OCI-LY1 (cell line): ENCODE data around the gene EBF3.

Experiments used
- H2AFZ ChIP-seq: fragments of 200-600 bp; sonication (generic), shearing (Covaris generic); 2 replicates; pipeline ENCODE4 v1.6.0; 2014; ENCODE audit warnings: antibody characterized with exemption, mild to moderate bottlenecking, low read length
- H3F3A ChIP-seq: fragments of 200-600 bp; sonication (generic), shearing (Covaris generic); 2 replicates; pipeline ENCODE4 v1.6.0; 2014; ENCODE audit warnings: mild to moderate bottlenecking, antibody characterized with exemption, low read length, moderate library complexity; ENCODE audit not compliant: insufficient read depth
- H3K27ac ChIP-seq: fragments of 200-600 bp; sonication (generic); 2 replicates; pipeline ENCODE4 v1.5.1; 2014; ENCODE audit warnings: low read length, mixed run types, mild to moderate bottlenecking, low read depth; ENCODE audit not compliant: poor library complexity, severe bottlenecking
- H3K27me3 ChIP-seq: fragments of 200-600 bp; sonication (generic); 2 replicates; pipeline ENCODE4 v1.6.0; 2014; ENCODE audit warnings: antibody characterized with exemption, mild to moderate bottlenecking, low read length, moderate library complexity; ENCODE audit not compliant: insufficient read depth
- H3K36me3 ChIP-seq: fragments of 200-600 bp; sonication (generic); 2 replicates; pipeline ENCODE4 v1.6.1; 2014; ENCODE audit warnings: mild to moderate bottlenecking, antibody characterized with exemption, low read length, moderate library complexity, mixed read lengths; ENCODE audit not compliant: insufficient read depth
- H3K4me1 ChIP-seq: fragments of 200-600 bp; sonication (generic); 2 replicates; pipeline ENCODE4 v1.5.1; 2014; ENCODE audit warnings: mild to moderate bottlenecking, low read length, moderate library complexity; ENCODE audit not compliant: insufficient read depth, severe bottlenecking
- H3K4me2 ChIP-seq: fragments of 200-600 bp; sonication (generic), shearing (Covaris generic); 2 replicates; pipeline ENCODE4 v1.6.1; 2014; ENCODE audit warnings: low read length
- H3K4me3 ChIP-seq: fragments of 200-600 bp; sonication (generic); 2 replicates; pipeline ENCODE4 v1.5.1; 2014; ENCODE audit warnings: low read length, low read depth, mild to moderate bottlenecking, mixed read lengths; ENCODE audit not compliant: poor library complexity, severe bottlenecking
- H3K79me2 ChIP-seq: fragments of 200-600 bp; shearing (Covaris generic); 2 replicates; pipeline ENCODE4 v1.6.1; 2016; ENCODE audit warnings: mixed run types, low read length, mixed read lengths; ENCODE audit not compliant: insufficient read depth
- H3K9ac ChIP-seq: fragments of 200-600 bp; sonication (generic), shearing (Covaris generic); 2 replicates; pipeline ENCODE4 v1.6.1; 2014; ENCODE audit warnings: mild to moderate bottlenecking, low read length, mixed read lengths
- H3K9me2 ChIP-seq: fragments of 200-600 bp; sonication (generic), shearing (Covaris generic); 2 replicates; pipeline ENCODE4 v1.6.1; 2014; ENCODE audit warnings: low read depth, mild to moderate bottlenecking, low read length, mixed read lengths
- H3K9me3 ChIP-seq: fragments of 200-600 bp; shearing (Covaris generic); 2 replicates; pipeline ENCODE4 v1.6.1; 2014; ENCODE audit warnings: low read length, mixed read lengths
- H4K20me1 ChIP-seq: fragments of 200-600 bp; sonication (generic), shearing (Covaris generic); 2 replicates; pipeline ENCODE4 v1.6.0; 2016; ENCODE audit warnings: mild to moderate bottlenecking, low read length; ENCODE audit not compliant: insufficient read depth
- EZH2 ChIP-seq: fragments of 200-600 bp; sonication (generic), shearing (Covaris generic); IDR thresholded peaks from 2 replicates; pipeline ENCODE4 v1.8.0; 2017; ENCODE audit warnings: borderline replicate concordance, mixed run types, mild to moderate bottlenecking, antibody characterized with exemption, low read length, moderate library complexity, mixed read lengths
- TF ChIP-seq, protein P1 (sequence below): fragments of 200-600 bp; sonication (generic), shearing (Covaris generic); IDR thresholded peaks from 2 replicates; pipeline ENCODE4 v1.5.1; 2017; ENCODE audit warnings: mild to moderate bottlenecking, antibody characterized with exemption, low read length, moderate library complexity, mixed read lengths

EBF3 gene

DNA sequence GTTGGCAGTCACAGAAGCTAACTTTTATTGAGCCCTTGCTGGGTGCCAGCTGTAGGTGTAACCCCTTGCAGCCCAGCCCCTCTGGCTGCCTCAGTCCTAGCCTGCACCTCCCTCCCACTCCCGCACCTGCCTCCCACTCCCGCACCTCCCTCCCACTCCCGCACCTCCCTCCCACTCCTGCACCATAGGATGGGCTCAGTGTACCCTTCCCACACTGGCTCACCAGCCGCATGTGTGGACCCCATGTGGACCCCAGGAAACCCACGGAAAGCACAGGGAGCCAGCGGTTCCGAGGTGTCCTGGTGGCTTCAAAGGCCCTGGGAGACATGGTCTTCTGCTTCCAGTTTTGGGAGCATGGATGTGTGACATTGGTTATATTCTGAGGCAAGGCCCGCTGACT lies 132.9 kb downstream of the EBF3 start:
- Histone ChIP-seq H3K4me1 (no peaks in the 10 kb centered on the region), H3K9me3 (no peaks in the 10 kb centered on the region), H3K27ac (no peak overlapping the region), H3K36me3 (no peaks in the 10 kb centered on the region), H3K9me2 (no peaks in the 10 kb centered on the region), H3K27me3 (no peaks in the 10 kb centered on the region), H3K4me3 (no peak overlapping the region), H3F3A (no peaks in the 10 kb centered on the region), H4K20me1 (no peaks in the 10 kb centered on the region), H3K79me2 (no peaks in the 10 kb centered on the region), H2AFZ (no peak overlapping the region), H3K4me2 (no peak overlapping the region), H3K9ac (no peak overlapping the region)
- no peak for TF ChIP-seq EZH2
- TF ChIP-seq, protein P1, sequence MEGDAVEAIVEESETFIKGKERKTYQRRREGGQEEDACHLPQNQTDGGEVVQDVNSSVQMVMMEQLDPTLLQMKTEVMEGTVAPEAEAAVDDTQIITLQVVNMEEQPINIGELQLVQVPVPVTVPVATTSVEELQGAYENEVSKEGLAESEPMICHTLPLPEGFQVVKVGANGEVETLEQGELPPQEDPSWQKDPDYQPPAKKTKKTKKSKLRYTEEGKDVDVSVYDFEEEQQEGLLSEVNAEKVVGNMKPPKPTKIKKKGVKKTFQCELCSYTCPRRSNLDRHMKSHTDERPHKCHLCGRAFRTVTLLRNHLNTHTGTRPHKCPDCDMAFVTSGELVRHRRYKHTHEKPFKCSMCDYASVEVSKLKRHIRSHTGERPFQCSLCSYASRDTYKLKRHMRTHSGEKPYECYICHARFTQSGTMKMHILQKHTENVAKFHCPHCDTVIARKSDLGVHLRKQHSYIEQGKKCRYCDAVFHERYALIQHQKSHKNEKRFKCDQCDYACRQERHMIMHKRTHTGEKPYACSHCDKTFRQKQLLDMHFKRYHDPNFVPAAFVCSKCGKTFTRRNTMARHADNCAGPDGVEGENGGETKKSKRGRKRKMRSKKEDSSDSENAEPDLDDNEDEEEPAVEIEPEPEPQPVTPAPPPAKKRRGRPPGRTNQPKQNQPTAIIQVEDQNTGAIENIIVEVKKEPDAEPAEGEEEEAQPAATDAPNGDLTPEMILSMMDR: no peak

DNA sequence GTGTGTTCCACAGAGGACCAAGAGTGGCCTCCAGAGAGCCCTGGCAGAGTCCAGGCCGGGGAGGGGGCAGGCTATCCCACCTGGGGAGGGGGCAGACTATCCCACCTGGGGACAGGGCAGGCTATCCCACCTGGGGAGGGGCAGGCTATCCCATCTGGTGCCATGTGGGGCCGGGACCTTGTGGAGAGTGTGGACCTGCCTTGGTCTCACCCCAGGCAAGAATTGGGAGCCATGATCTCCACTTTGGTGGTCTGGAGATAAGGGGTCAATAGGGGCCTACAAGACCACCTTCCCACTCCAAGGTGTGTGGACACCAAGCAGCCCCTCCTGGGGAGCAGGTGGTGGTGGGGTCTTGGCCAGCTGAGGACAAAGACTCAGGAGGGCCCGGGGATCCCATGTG lies 138.2 kb downstream of the EBF3 start:
- Histone ChIP-seq H3F3A (no peaks in the 10 kb centered on the region), H4K20me1 (no peaks in the 10 kb centered on the region), H3K27me3 (no peaks in the 10 kb centered on the region), H3K36me3 (no peaks in the 10 kb centered on the region), H3K9me2 (no peaks in the 10 kb centered on the region), H3K9me3 (no peaks in the 10 kb centered on the region), H3K4me1 (no peaks in the 10 kb centered on the region), H3K4me2 (no peak overlapping the region), H3K9ac (no peak overlapping the region), H2AFZ (no peak overlapping the region), H3K4me3 (no peak overlapping the region), H3K27ac (no peak overlapping the region), H3K79me2 (no peaks in the 10 kb centered on the region)
- no peak for TF ChIP-seq EZH2
- TF ChIP-seq, protein P1: no peak

DNA sequence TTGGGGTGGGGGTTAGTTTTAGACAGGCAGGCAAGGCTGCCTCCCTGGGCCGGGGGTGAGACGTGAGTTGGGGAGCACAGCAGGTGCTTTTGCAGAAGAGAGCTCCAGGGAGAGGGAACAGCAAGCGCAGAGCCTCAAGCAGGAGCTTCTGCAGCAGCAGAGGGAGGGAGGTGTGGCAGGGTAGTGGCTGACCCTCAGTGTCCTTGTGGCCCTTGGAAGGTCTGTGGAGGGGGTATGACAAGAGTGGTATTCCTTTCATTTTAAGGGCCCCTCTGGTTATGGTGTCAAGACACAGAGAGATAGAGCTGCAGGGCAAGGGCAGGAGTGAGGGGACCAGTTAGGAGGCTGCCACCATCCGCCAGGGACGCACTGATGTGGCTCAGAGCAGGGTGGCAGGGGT lies 138.9 kb downstream of the EBF3 start:
- H3K9me2 ChIP-seq: no peaks in the 10 kb centered on the region
- no peak for TF ChIP-seq EZH2
- TF ChIP-seq, protein P1: no peak
- no peaks in the 10 kb centered on the region for H3K79me2 ChIP-seq
- H3K4me2 ChIP-seq: no peak overlapping the region
- no peak overlapping the region for H3K27ac ChIP-seq
- H3K27me3 ChIP-seq: no peaks in the 10 kb centered on the region
- H3K4me3 ChIP-seq: no peak overlapping the region
- no peak overlapping the region for H3K9ac ChIP-seq
- H3K4me1 ChIP-seq: no peaks in the 10 kb centered on the region
- no peaks in the 10 kb centered on the region for H4K20me1 ChIP-seq
- no peaks in the 10 kb centered on the region for H3K36me3 ChIP-seq
- H3F3A ChIP-seq: no peaks in the 10 kb centered on the region
- H3K9me3 ChIP-seq: no peaks in the 10 kb centered on the region
- no peak overlapping the region for H2AFZ ChIP-seq
